H9 (cell line): ENCODE measurements around the gene MAGI3. TPM values are rescaled to one million over a fixed set of nuclear protein-coding genes. Genes with fewer than 3 reads are reported as not detected.

Experiments
- DNase-seq: peaks from one replicate; pipeline ENCODE4 v3.0.0-alpha.2; 2017
- H2AFZ ChIP-seq: one replicate; pipeline ENCODE4 v1.6.1; 2013; ENCODE audit warnings: mild to moderate bottlenecking, low read length, control low read depth, moderate library complexity
- H2AK5ac ChIP-seq: 2 replicates; pipeline ENCODE4 v1.6.1; 2013; ENCODE audit warnings: low read length, control low read depth, mixed read lengths; ENCODE audit not compliant: insufficient read length
- H2BK120ac ChIP-seq: one replicate; pipeline ENCODE4 v1.6.1; 2013; ENCODE audit warnings: low read depth, mild to moderate bottlenecking, low read length, control low read depth, inconsistent platforms; ENCODE audit not compliant: poor library complexity, severe bottlenecking
- H2BK12ac ChIP-seq: 2 replicates; pipeline ENCODE4 v1.6.1; 2013; ENCODE audit warnings: low read length, control low read depth, mixed read lengths, low read depth; ENCODE audit not compliant: insufficient read length
- H2BK15ac ChIP-seq: 2 replicates; pipeline ENCODE4 v1.6.1; 2013; ENCODE audit warnings: low read depth, low read length, control low read depth
- H2BK20ac ChIP-seq: one replicate; pipeline ENCODE4 v1.6.1; 2013; ENCODE audit warnings: low read depth, mild to moderate bottlenecking, low read length, control low read depth, inconsistent platforms; ENCODE audit not compliant: poor library complexity, severe bottlenecking
- H2BK5ac ChIP-seq: 2 replicates; pipeline ENCODE4 v1.6.1; 2013; ENCODE audit warnings: low read length, control low read depth, mixed read lengths; ENCODE audit not compliant: insufficient read length
- H3K14ac ChIP-seq: 2 replicates; pipeline ENCODE4 v1.6.1; 2013; ENCODE audit warnings: low read length, control low read depth; ENCODE audit not compliant: insufficient read depth
- H3K18ac ChIP-seq: 2 replicates; pipeline ENCODE4 v1.6.1; 2013; ENCODE audit warnings: low read depth, mild to moderate bottlenecking, mixed read lengths, low read length, control low read depth; ENCODE audit not compliant: insufficient read length
- H3K23ac ChIP-seq: 2 replicates; pipeline ENCODE4 v1.6.1; 2013; ENCODE audit warnings: low read length, control low read depth, mixed read lengths, low read depth; ENCODE audit not compliant: insufficient read length
- H3K23me2 ChIP-seq: 2 replicates; pipeline ENCODE4 v1.6.1; 2013; ENCODE audit warnings: low read depth, mild to moderate bottlenecking, mixed read lengths, low read length, control low read depth; ENCODE audit not compliant: insufficient read length, poor library complexity, severe bottlenecking
- H3K27ac ChIP-seq: 2 replicates; pipeline ENCODE4 v1.5.1; 2013; ENCODE audit warnings: low read length, control low read depth, mixed read lengths, low read depth; ENCODE audit not compliant: insufficient read length
- H3K27me3 ChIP-seq: 2 replicates; pipeline ENCODE4 v1.6.1; 2013; ENCODE audit warnings: low read length, control low read depth, inconsistent platforms; ENCODE audit not compliant: insufficient read depth
- H3K4ac ChIP-seq: 2 replicates; pipeline ENCODE4 v1.6.1; 2013; ENCODE audit warnings: low read depth, mild to moderate bottlenecking, control low read depth, inconsistent platforms, low read length, moderate library complexity
- H3K4me1 ChIP-seq: 2 replicates; pipeline ENCODE4 v1.6.1; 2013; ENCODE audit warnings: low read length, control low read depth, inconsistent platforms; ENCODE audit not compliant: insufficient read depth
- H3K4me2 ChIP-seq: 2 replicates; pipeline ENCODE4 v1.6.1; 2013; ENCODE audit warnings: low read length, control low read depth, mixed read lengths; ENCODE audit not compliant: insufficient read length, insufficient read depth
- H3K56ac ChIP-seq: 2 replicates; pipeline ENCODE4 v1.6.1; 2013; ENCODE audit warnings: low read depth, mild to moderate bottlenecking, mixed read lengths, low read length, control low read depth; ENCODE audit not compliant: insufficient read length
- H3K79me1 ChIP-seq: 2 replicates; pipeline ENCODE4 v1.6.1; 2013; ENCODE audit warnings: low read depth, mild to moderate bottlenecking, moderate library complexity, low read length, control low read depth, inconsistent platforms; ENCODE audit not compliant: insufficient read depth, poor library complexity, severe bottlenecking
- H3K79me2 ChIP-seq: 2 replicates; pipeline ENCODE4 v1.6.1; 2013; ENCODE audit warnings: low read length, control low read depth, inconsistent platforms; ENCODE audit not compliant: insufficient read depth
- H3K9ac ChIP-seq: 2 replicates; pipeline ENCODE4 v1.6.1; 2013; ENCODE audit warnings: low read length, control low read depth, mixed read lengths; ENCODE audit not compliant: insufficient read length; ENCODE audit errors: extremely low read depth
- H3K9me3 ChIP-seq: one replicate; pipeline ENCODE4 v1.6.1; 2013; ENCODE audit warnings: low read depth, low read length, inconsistent platforms; ENCODE audit not compliant: control insufficient read depth
- H3T11ph ChIP-seq: one replicate; pipeline ENCODE4 v1.6.1; 2013; ENCODE audit warnings: mild to moderate bottlenecking, low read length, control low read depth, inconsistent platforms
- H4K20me1 ChIP-seq: one replicate; pipeline ENCODE4 v1.6.1; 2013; ENCODE audit not compliant: control insufficient read depth, insufficient read length, insufficient read depth
- H4K5ac ChIP-seq: 2 replicates; pipeline ENCODE4 v1.6.1; 2013; ENCODE audit warnings: low read depth, mild to moderate bottlenecking, mixed read lengths, low read length, control low read depth; ENCODE audit not compliant: insufficient read length
- H4K8ac ChIP-seq: replicated peaks from 2 replicates; pipeline ENCODE4 v1.6.1; 2013; ENCODE audit warnings: low read length, control low read depth, mixed read lengths, low read depth; ENCODE audit not compliant: insufficient read length
- H4K91ac ChIP-seq: 2 replicates; pipeline ENCODE4 v1.6.1; 2013; ENCODE audit warnings: low read depth, mild to moderate bottlenecking, moderate library complexity, mixed read lengths, low read length, control low read depth; ENCODE audit not compliant: insufficient read length
- H3K27ac Mint-ChIP-seq, 3 experiments: 2 replicates in 2 of 3; 3 replicates in 1 of 3; pipeline ENCODE4 v1.8.0; 2020 to 2021; ENCODE audit warnings: mixed read lengths in 3 of 3, mild to moderate bottlenecking in 1 of 3, moderate library complexity in 1 of 3
- H3K27me3 Mint-ChIP-seq: 2 replicates; pipeline ENCODE4 v1.8.0; 2021; ENCODE audit warnings: low read depth, mild to moderate bottlenecking, moderate library complexity, mixed read lengths
- H3K36me3 Mint-ChIP-seq, 3 experiments: 2 replicates in 2 of 3; 3 replicates in 1 of 3; pipeline ENCODE4 v1.8.0; 2020 to 2021; ENCODE audit warnings: low read depth in 3 of 3, mixed read lengths in 3 of 3; ENCODE audit not compliant: insufficient read depth in 1 of 3
- H3K4me1 Mint-ChIP-seq, 2 experiments: 2 replicates each; pipeline ENCODE4 v1.8.0; 2020; ENCODE audit warnings: mixed read lengths in 2 of 2
- H3K4me3 Mint-ChIP-seq, 2 experiments: 2 replicates in 1 of 2; 3 replicates in 1 of 2; pipeline ENCODE4 v1.8.0; 2020 to 2021; ENCODE audit warnings: mild to moderate bottlenecking in 2 of 2, mixed read lengths in 2 of 2, moderate library complexity in 1 of 2
- H3K9me3 Mint-ChIP-seq, 2 experiments: 2 replicates in 1 of 2; 3 replicates in 1 of 2; pipeline ENCODE4 v1.8.0; 2020; ENCODE audit warnings: mild to moderate bottlenecking in 2 of 2, mixed read lengths in 2 of 2, moderate library complexity in 1 of 2
- WGBS: extraction: QIAGEN DNeasy Blood & Tissue Kit; methylation state at CpG from one replicate; pipeline ENCODE4 v1.1.7; 2013; ENCODE audit warnings: missing lambda C conversion rate, low lambda C conversion rate, mixed read lengths; ENCODE audit not compliant: insufficient read length; ENCODE audit errors: extremely low coverage; 5-methylcytosine and 5-hydroxymethylcytosine counted together
- total RNA-seq: library from RNA; stranded (reverse); gene quantifications from 2 replicates; pipeline ENCODE4 v1.2.1, GENCODE V29; 2021
- TF ChIP-seq, protein P1 (sequence below): fragments of 200-600 bp; sonication (generic); conservative IDR thresholded peaks from 3 replicates; pipeline ENCODE4 v1.8.0; 2021; ENCODE audit warnings: antibody characterized with exemption, mild to moderate bottlenecking

The MAGI3 gene
- total RNA-seq, 1 experiment from 2014 or later: 8.2 TPM

DNA sequence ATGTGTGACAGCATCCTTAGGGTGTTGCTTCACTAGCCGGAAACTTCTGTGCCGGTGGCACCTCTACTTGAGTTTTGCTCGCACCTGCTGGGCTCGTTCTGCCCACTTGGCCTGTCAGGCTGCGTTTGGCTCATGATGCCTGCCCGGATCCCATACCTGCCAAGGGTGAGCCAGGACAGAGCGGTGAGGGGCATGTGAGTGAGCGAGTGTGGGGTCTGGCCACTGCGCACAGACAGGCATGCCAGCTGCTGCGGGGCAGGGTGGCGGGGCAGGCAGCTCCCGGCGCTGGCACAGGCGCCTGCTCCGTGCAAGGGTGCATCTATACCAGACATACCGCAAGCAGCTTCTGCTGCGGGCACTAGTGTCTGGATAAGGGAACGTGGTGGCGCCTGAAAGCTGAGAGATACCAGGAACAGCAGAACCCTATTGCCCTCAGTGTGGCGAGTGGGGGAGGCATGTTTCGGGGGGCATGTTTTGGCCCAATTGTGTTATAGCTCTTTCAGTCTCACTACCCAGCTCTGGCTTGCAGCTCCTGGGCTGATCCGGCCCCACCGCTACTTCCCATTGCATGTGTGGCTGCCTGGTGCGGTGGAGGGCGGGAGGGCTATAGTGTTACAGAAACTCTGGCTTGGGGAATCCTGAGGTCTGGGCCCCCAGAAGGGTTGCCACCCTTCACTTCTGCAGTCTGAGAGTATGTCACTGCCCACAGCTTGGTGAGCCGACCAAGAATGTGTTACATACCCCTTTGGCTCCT, 32.2 kb downstream of the MAGI3 start:
- no peaks in the 10 kb centered on the region for H3K9me3 ChIP-seq
- no peak overlapping the region for H3K56ac ChIP-seq
- no peaks in the 10 kb centered on the region for H3K27me3 ChIP-seq
- no peaks in the 10 kb centered on the region for H4K20me1 ChIP-seq
- H2BK20ac ChIP-seq: no peak overlapping the region
- Mint-ChIP-seq H3K4me1 (no peaks in the 10 kb centered on the region; a peak in 1 of 4 replicates), H3K9me3 (peaks cover 5 to 15% of the 10 kb centered on the region in 2 experiments; a peak in 4 of 5 replicates), H3K36me3 (peaks cover 6 to 22% (median 10%) of the 10 kb centered on the region in 3 experiments), H3K4me3 (no peak overlapping the region), H3K27me3 (no peaks in the 10 kb centered on the region), H3K27ac (peak overlapping the region in 1 of 3 experiments; percentile 12; a peak in 1 of 7 replicates)
- H3K79me2 ChIP-seq: no peaks in the 10 kb centered on the region
- H3K4me1 ChIP-seq: no peaks in the 10 kb centered on the region
- TF ChIP-seq, protein P1, sequence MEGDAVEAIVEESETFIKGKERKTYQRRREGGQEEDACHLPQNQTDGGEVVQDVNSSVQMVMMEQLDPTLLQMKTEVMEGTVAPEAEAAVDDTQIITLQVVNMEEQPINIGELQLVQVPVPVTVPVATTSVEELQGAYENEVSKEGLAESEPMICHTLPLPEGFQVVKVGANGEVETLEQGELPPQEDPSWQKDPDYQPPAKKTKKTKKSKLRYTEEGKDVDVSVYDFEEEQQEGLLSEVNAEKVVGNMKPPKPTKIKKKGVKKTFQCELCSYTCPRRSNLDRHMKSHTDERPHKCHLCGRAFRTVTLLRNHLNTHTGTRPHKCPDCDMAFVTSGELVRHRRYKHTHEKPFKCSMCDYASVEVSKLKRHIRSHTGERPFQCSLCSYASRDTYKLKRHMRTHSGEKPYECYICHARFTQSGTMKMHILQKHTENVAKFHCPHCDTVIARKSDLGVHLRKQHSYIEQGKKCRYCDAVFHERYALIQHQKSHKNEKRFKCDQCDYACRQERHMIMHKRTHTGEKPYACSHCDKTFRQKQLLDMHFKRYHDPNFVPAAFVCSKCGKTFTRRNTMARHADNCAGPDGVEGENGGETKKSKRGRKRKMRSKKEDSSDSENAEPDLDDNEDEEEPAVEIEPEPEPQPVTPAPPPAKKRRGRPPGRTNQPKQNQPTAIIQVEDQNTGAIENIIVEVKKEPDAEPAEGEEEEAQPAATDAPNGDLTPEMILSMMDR: no peak
- H2BK120ac ChIP-seq: no peak overlapping the region
- no peak overlapping the region for H3K4ac ChIP-seq
- no peak for DNase-seq
- H3K23ac ChIP-seq: no peak overlapping the region
- no peak overlapping the region for H3K9ac ChIP-seq
- H4K5ac ChIP-seq: no peak overlapping the region
- WGBS: no CpG with 5 or more reads among the region's 26 CpGs
- H2BK15ac ChIP-seq: no peak overlapping the region
- H3T11ph ChIP-seq: no peak overlapping the region
- no peaks in the 10 kb centered on the region for H3K79me1 ChIP-seq
- H4K91ac ChIP-seq: no peak overlapping the region
- H3K14ac ChIP-seq: no peak overlapping the region
- no peak overlapping the region for H3K4me2 ChIP-seq
- H3K23me2 ChIP-seq: no peaks in the 10 kb centered on the region
- H3K18ac ChIP-seq: no peak overlapping the region
- no peak overlapping the region for H2AFZ ChIP-seq
- no peak overlapping the region for H2BK5ac ChIP-seq
- H2AK5ac ChIP-seq: no peak overlapping the region
- H2BK12ac ChIP-seq: no peak overlapping the region
- H3K27ac ChIP-seq: no peak overlapping the region
- no peak overlapping the region for H4K8ac ChIP-seq
